HPDE6-E6E7 (cell line): Measurements from ENCODE around the gene DBP.

Source experiments
- DNase-seq: peaks from one replicate; pipeline ENCODE4 v3.0.0; 2011; ENCODE audit warnings: missing footprints; ENCODE audit errors: extremely low spot score

The DBP gene

DNA sequence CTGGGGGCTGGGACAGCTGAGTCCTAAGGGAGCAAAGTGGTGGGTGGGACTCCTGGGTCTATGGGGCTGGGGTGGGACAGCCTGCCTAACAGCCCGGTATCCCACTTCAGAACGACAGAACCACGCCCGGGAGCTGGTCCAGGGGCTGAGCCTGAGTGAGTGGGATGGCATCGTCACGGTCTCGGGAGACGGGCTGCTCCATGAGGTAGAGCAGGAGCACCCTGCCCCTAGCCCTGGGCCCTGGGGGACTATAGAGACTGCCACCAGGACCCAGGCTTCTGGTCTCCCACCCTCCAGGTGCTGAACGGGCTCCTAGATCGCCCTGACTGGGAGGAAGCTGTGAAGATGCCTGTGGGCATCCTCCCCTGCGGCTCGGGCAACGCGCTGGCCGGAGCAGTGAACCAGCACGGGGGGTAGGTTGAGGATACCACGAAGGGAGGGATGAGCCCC, 9.3 kb downstream of the DBP start:
- no peak for DNase-seq

GRCh38 chr19:48627201-48627864, 9.8 kb downstream of the DBP start:
- no peak for DNase-seq

GRCh38 chr19:48625891-48626327, 11.3 kb downstream of the DBP start:
- DNase-seq, result no peak

- DNase-seq, result no peak
These were observed 12.1 kb downstream of the DBP start for GRCh38 chr19:48624791-48625723.

DNA sequence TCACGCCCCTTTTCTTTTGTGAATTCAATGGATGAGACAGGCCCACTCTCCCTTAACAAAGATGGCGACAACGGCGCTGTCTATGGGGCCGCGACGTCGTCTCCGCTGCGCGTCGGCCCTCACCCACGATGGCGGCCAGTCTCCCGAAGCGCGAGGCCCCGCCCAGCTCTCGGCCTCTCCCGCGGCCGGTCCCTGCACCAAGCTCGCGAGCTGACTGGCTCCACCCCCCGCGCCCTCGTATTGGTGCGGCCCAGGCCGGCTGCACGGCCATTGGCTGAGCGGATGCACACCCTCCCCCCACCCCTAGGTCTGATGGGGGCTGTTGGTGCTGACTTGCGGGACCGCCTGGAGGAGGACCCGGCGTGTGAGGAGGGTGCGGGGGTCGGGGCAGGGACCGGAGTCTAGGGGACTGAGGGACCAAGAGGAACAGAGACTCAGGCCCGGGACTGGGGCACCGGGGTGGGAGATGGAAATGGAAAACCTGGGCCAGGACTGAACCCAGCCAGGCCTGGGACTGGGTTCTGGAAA, 13.0 kb downstream of the DBP start:
- DNase-seq, result no peak

DNA sequence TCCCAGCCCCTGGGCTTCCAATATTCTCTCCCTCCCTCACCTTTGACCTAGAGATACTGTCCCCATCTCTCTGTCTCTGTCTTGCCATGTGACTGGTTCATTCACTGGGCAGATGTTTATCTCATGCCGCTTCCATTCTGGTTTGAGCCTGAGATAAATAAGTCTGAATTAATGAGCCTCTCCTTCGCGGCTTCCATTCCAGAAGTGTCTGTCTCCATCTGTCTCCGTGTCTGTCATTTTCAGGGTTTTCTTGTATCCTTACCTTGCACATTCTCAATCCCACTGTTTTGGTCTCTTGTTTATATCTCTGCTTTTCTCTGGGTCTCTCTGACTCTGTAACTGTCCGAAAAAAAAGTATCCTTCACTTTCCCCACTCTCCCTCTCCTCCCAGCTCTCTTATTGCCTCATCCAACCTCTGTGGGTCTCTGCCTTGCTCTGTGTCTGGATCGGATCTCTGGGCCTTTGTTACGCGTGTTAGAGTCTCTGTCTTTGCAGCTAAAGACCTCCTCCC, 13.6 kb downstream of the DBP start:
- DNase-seq, result no peak

DNA sequence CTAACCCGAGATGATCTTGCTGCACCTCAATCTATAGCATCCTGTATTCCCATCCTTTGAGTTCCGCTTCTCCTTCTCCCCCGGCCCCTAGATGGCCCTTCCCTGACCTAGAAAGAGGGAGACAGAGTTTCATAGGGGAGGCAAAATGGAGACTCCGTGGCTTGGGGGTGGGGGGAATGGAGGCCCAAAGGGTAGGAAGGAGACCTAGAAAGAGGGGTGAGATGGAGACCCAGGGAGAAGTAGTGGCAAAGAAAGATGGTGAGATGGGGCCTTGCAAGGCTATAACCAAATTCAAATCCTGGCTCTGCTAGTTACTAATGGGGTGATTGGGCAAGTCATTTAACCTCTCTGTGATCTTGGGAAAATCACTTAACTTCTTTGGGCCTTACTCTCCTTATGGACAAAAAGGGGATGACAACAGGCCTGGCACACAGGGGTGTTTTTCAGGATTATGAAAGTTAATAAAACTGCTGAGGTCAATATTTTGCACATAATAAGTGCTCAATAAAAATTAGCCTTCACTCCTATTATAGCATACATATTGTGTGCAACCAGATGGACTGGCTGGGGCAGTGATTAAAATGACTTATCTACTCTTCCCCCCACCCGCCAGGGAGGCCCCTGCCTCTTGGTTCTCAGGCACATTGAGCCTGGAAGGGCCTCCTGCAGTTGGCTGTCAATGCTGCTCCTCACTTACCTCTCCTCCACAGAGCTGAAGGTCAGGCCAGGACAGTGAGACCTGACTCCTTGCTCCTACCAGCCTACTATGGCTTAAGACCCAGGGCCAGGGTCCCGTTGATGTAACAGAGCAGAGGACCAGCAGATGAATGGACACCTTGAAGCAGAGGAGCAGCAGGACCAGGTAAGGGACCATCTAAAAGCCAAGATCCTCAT, 17.2 kb downstream of the DBP start:
- no peak for DNase-seq

DNA sequence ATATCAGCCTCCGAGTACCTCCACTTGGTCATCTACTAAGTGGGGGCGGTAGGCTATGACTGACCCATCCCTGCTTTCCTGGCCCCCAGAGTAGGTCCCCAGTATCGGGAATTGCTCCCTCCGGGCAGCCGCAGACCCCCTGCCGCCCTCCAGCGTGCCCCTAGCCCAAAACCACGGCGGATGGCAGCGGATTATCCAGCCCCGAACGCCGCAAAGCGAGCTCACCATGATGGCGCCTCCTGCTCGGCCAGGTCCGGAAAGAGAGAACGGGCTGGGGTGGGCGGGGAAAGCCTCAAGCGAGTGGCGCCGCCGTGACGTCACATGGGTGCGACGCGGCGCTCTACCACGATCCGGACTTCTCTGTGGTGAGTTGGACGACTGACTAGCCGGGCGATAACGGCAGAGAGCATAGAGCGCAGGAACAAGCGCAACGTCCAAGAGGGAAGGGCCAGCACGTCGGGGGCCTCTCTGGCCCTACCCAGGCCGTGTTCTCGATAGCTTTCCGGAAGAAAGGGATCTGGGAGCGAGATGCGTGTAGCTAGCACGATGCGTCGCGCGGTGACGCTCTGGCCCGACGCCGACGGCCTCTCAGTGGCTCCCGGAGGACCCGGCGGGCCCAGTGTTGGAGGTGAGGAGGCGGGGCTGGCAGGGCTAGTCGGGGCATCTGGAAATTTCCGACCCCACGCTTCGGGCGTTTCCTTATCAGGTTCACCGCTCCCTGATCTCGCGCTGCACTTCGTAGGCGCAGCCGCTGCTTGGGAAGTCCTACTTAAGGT, 18.1 kb downstream of the DBP start, which contains the start of the genes RPL18 and SPHK2:
Gene RPL18 (minus strand): TSS at position 263 of the 776 bp plus-strand sequence. CDS start 35 bp downstream, at position 228.
Gene SPHK2 (plus strand): TSS at position 591 of the 776 bp plus-strand sequence. CDS start 1,009 bp downstream, outside the sequence.
- DNase-seq, result peak; percentile 95

DNA sequence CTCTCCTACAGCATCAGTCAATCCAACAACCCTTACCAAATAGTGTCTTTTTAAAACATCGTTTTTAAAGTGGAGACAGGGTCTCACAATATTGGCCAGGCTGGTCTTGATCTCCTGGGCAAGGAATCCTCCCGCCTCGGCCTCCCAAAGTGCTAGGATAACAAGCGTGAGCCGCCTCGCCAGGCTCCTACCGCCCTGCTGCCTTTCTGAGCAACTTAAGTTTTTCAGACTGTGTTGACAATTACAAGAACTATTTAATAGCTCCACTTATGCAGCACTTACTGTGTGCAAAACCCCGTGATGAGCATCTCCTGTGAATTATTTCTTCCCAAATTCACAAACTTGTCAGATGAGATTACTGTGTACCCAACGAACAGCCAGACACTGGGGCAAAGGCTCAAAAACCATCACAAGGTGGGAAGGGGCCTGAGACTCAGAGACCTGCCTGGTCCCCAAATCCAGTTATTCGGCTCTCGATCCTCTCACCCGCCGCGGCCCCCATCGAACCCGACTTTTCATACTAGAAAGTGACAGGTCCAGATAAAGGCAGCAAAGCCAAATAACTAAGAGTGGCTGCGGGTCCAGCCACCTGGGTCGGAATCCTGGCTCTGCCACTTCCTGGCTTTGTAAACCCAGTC, 18.8 kb downstream of the DBP start:
- DNase-seq, result no peak

DNA sequence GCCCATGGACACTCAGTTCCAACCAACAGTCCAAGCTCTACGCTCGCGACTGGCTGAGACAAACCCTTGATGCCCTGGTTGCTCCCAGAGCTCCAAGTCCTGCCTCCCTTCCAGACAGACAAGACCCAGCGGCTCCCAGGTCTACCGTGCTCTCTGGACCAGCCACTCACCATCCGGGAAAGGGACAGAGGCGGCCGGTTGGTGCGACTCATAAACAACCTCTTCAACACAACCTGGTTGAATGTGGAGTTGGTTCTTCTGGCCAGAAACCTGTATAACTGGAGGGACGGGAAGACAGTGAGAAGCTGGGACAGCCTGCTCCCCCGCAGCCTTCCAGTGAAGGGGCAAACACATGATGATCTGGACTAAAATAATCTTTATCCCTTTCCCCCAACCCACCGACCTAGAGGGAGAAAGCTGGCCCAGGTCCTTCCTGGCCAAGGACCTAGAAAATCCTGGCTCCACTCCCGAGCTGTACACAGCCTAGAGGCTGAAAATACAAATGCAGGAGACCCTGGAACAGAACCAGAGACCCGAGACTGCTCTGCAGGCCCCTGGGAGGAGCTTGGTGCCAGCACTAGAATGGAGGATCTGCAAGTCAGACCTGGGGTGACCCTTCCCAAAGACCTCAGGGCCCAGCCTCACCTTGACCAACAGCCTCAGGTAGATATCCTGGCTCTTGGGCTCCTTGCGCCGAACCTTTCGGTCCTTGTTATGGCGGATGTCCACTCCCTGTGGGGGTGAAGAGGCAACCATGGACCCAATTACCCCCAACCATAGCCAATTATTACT, 19.8 kb downstream of the DBP start:
- no peak for DNase-seq

- DNase-seq, result no peak
These were observed 20.6 kb downstream of the DBP start for GRCh38 chr19:48616491-48617056.

- no peak for DNase-seq
These were observed 21.1 kb downstream of the DBP start for GRCh38 chr19:48616041-48616436.

GRCh38 chr19:48615231-48616040, 21.7 kb downstream of the DBP start:
- DNase-seq, result no peak

DNA sequence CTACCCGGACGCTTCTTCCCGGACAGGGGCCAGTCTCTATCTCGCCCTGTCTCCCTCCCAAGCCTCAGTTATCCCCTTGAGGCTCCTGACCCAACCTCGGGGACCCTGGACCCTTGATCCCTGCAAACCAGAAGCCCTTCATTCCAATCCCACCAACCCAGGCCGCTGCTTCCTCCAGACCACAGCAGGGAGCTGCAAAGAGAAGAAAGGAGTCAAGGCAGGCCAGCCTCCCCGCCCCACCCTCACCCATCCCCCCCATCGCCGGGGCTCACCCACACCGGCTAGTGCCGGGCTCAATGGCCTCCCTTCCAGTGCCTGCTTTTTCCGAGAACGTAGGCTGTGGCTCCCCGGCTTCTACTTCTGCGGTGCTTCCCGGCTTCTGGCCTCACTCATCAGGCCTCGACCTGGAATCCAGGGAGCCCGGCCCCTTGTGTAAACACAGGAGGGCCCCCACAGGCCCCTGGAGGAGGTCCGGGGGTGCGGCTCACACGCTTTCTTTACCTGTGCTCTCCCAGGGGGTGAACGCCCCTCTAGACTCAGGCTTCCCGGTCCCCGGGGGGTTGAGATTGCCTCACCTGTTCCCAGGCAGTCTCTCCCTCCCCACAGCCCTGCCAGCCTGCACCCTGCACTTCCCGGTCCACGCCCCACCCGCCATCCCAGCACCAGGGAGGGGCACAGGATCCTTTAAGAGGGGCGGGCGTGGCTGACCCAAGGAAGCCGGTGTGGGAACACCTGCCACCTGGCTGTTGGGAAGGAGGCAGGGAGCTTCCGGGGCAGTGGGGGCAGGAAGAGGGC, 22.5 kb downstream of the DBP start, which contains the start of gene FAM83E:
Gene FAM83E (minus strand): TSS at position 641 of the 795 bp plus-strand sequence. CDS start 1,704 bp downstream, outside the sequence.
- DNase-seq, result peak; percentile 73

DNA sequence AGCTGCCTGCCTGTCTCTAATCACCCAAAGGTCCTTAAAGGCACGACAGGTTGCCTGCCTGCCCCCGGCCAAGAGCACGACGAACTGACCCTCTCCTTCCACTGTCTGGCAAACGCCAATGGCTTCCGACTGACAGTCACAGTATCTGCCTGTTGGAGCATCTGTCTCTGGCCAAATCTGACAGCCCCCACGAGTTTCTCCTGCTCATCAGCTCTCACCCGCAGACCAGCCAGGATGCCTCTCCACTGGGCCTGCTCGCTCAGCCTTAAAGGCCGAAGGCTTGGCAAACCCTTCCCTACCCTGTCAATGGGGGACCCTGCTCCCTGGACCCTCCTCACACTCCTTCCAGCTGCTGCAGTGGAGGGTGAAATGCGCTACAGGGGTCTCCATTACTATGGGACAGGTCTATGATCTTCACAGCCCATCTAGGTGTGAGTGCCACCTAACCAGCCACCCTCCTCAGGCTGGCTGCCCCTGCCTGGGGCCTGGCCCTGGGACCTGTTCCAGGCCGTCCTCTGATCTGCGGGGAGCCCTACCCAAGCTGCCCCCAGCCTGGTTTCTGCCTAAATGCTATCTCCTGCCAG, 23.2 kb downstream of the DBP start:
- no peak for DNase-seq
